GM19035 (cell line): ENCODE measurements around the gene OS9.
A peak's percentile ranks its signal among the peaks of the same experiment; 100 is the strongest.
"Not testable (repeated sequence)": the region's sequence is repeated elsewhere in the genome, so short reads cannot be mapped to it uniquely, and the experiment has no call there.

Experiments
- ATAC-seq: cut with Tn5 transposase; IDR thresholded peaks from one replicate; pipeline ENCODE4 v1.9.1; 2021; ENCODE audit not compliant: unreplicated experiment

The OS9 gene, protein sequence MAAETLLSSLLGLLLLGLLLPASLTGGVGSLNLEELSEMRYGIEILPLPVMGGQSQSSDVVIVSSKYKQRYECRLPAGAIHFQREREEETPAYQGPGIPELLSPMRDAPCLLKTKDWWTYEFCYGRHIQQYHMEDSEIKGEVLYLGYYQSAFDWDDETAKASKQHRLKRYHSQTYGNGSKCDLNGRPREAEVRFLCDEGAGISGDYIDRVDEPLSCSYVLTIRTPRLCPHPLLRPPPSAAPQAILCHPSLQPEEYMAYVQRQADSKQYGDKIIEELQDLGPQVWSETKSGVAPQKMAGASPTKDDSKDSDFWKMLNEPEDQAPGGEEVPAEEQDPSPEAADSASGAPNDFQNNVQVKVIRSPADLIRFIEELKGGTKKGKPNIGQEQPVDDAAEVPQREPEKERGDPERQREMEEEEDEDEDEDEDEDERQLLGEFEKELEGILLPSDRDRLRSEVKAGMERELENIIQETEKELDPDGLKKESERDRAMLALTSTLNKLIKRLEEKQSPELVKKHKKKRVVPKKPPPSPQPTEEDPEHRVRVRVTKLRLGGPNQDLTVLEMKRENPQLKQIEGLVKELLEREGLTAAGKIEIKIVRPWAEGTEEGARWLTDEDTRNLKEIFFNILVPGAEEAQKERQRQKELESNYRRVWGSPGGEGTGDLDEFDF

DNA sequence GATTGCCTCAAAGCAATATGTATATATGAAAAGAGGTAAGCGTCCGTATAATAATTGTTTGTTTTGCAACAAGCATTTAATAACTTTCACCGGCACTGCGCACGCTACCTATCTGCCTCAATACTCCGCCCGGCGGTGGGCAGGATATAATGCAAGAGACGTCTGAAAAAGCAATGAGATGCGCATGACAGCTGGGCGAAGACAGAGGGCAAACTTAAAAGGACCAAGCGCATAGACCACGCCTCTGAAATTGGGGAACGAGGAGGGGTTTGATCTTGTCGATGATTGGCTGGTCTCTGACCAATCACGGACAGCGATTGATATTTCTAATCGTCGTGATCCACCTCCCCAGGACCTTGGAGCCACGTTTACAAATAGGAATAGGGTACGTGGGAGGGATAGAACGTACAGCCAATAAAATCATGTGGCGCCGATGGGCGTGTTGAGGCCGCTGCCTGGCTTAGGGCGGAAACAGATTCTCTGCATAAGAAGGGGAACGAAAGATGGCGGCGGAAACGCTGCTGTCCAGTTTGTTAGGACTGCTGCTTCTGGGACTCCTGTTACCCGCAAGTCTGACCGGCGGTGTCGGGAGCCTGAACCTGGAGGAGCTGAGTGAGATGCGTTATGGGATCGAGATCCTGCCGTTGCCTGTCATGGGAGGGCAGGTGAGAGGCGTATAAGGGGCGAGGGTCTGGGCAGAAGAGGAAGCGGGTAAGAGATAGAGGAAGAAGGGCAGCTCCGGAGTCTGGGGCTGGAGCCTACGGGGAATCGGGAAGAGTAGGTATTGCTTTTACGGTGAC is at the start of gene OS9:
Gene OS9, plus strand, starts transcription at position 474 of the 800 bp plus-strand sequence. Its CDS starts 30 bp downstream, at position 504.
- ATAC-seq: peak; percentile 98

DNA sequence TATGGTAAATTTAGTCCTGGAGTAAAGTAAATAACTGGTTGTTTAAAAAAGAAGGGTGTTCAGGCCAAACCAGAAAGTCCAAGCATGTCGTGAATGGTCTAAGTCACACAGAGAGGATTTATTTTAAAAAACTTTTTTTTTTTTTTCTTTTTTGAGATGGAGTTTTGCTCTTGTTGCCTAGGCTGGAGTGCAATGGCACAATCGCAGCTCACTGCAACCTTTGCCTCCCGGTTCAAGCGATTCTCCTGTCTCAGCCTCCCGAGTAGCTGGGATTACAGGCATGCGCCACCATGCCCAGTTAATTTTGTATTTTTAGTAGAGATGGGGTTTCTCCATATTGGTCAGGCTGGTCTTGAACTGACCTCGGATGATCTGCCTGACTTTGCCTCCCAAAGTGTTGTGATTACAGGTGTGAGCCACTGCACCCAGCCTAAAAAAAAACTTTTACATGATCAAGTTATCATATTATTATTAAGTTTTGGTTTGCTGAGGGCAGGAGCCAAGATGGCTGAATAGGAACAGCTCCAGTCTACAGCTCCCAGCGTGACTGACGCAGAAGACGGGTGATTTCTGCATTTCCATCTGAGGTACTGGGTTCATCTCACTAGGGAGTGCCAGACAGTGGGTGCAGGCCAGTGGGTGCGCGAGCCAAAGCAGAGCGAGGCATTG is 47.8 kb upstream of the OS9 start:
- ATAC-seq: not testable (repeated sequence)

DNA sequence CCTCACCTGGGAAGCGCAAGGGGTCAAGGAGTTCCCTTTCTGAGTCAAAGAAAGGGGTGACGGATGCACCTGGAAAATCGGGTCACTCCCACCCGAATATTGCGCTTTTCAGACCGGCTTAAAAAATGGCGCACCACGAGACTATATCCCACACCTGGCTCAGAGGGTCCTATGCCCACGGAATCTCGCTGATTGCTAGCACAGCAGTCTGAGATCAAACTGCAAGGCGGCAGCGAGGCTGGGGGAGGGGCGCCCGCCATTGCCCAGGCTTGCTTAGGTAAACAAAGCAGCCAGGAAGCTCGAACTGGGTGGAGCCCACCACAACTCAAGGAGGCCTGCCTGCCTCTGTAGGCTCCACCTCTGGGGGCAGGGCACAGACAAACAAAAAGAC is 47.3 kb upstream of the OS9 start:
- not testable (repeated sequence) for ATAC-seq

DNA sequence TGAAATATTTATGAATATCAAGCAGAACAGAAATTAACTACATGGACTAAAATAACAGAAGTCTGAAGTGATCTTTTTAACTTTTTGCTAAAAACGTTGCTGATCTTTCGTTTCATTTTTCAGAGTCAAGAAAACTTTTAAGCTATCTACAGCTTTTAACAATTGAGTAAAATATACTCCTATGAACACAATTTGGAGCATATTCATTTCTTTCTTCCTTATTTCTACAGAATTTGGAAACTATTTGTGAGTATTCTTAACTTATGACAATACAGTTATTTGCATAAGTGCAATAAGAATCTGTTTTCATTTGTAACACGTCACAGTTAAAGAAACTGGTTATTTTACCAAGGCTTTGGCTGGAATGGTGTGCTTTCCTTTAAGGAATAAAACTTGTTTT is 39.9 kb upstream of the OS9 start:
- ATAC-seq: no peak

DNA sequence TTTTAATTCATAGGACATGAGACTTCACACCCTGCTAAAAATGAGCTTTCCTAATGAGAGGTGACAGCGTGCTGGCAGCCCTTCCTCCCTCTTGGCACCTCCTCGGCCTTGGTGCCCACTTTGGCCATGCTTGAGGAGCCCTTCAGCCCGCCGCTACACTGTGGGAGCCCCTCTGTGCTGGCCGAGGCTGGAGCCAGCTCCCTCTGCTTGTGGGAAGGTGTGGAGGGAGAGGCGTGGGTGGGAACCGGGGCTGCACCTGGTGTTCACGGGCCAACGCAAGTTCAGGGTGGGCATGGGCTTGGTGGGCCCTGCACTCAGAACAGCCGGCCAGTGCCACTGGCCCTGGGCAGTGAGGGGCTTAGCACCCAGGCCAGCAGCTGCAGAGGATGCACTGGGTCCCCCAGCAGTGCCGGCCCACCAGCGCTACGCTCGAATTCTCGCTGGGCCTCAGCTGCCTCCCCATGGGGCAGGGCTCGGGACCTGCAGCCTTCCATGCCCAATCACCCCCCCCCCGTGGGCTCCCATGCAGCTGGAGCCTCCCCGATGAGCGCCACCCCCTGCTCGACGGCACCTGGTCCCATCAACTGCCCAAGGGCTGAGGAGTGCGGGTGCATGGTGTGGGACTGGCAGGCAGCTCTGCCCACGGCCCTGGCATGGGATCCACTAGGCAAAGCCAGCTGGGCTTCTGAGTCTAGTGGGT is 38.2 kb upstream of the OS9 start:
- no peak for ATAC-seq

DNA sequence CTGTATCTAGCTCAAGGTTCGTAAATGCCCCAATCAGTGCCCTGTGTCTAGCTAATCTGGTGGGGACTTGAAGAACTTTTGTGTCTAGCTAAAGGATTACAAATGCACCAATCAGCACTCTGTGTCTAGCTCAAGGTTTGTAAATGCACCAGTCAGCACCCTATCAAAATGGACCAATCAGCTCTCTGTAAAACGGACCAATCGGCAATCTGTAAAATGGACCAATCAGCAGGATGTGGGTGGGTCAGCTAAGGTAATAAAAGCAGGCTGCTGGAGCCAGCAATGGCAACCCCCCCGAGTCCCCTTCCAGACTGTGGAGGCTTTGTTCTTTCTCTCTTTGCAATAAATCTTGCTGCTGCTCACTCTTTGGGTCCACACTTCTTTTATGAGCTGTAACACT is 37.5 kb upstream of the OS9 start:
- ATAC-seq: not testable (repeated sequence)

DNA sequence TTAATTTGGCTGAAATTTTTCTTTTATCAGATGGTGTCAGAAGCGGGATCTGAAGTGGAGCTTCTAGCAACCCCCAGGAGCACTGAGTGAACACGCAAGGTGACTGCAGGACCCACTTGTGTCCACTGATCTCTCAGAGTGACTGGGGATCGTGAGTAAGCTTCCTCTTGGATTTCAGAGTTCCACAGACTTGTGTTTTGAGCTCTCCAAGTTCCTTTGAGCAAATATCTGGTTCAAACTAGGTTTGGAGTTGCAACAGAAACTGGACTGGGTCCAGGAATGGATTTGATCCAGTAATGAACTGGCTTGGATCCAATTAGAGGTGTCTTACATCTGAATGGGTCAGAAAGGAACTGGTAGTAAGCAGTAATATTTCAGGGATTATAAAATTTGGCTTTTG is 36.2 kb upstream of the OS9 start:
- ATAC-seq: no peak

DNA sequence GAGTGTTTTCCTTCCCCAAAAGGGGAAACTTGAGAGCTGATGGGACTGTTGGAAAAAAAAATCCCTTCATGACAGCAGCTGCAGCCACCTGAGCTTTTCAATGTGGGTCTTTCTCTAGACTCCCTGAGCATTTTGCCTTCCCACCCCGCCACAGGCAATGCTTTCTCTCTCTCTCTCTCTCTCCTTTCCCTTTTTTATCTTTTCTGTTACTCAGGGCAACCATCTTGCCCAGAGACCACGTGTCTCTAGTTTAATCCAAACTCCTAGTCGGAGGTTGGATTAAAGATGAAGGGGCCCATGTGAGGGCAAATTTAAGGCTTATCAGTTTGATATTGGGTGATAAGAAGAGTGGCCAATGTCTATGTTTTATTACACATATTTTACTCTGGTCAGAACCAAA is 35.0 kb upstream of the OS9 start:
- no peak for ATAC-seq

DNA sequence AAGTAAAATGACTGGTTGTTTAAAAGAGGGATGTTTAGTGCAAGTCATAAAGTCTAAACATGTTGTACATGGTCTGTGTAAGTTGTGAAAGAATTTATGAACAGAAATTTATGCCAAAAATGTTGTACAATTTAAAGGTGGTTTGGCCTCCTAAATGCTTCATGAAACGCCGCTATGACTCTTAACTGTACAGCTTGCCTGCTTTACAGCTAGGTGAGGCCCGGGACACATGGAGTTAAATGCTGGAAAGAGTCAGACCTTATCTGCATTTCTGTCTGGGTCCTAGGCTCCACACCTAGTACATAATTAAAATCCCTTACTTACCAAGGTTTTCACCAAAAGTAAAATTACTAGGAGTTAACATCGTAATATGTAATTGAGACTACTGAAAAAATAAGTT is 32.6 kb upstream of the OS9 start:
- no peak for ATAC-seq

DNA sequence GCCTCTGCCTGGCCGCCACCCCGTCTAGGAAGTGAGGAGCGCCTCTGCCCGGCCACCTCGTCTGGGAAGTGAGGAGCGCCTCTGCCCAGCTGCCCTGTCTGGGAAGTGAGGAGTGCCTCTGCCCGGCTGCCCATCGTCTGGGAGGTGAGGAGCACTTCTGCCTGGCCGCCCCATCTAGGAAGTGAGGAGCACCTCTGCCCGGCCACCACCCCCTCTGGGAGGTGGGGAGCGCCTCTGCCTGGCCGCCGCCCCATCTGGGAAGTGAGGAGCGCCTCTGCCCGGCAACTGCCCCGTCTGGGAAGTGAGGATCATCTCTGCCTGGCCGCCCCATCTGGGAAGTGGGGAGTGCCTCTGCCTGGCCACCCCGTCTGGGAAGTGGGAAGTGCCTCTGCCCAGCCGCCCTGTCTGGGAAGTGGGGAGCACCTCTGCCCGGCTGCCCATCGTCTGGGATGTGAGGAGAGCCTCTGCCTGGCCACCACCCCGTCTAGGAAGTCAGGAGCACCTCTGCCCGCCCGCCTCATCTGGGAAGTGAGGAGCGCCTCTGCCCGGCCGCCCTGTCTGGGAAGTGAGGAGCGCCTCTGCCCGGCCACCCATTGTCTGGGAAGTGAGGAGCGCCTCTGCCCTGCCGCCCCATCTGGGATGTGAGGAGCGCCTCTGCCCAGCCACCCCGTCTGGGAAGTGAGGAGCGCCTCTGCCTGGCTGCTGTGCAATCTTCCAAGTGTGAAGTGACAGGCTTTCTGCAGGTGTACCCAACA is 28.7 kb upstream of the OS9 start:
- not testable (repeated sequence) for ATAC-seq

DNA sequence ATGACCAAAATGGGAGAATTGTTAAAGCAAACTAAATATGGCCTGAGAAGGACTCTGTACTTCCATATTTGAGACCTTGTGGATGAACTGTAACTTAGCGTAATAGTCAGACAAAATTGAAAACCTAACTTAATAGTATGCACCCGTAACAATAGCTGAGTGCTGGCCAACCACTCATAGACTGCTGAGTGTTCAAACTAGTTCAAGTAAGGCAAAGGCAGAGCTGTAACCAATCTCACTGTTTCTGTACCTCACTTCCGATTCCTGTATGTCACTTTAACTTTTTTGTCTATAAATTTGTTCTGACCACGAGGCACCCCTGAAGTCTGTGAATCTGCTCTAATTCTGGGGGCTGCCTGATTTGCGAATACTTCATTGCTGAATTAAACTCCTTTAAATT is 27.0 kb upstream of the OS9 start:
- ATAC-seq: no peak

DNA sequence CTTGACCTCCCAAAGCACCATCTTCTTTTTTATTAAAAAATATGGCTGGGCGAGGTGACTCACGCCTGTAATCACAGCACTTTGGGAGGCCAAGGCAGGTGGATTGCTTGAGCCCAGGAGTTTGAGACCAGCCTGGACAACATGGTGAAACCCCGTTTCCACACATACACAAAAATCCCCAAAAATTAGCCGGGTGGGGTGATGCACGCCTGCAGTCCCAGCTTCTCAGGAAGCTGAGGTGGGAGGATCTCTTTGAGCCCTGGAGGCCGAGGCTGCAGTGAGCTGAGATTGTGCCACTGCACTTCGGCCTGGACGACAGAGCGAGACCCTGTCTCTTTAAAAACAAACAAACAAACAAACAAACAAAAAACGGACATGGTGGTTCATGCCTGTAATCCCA is 24.2 kb upstream of the OS9 start:
- not testable (repeated sequence) for ATAC-seq

DNA sequence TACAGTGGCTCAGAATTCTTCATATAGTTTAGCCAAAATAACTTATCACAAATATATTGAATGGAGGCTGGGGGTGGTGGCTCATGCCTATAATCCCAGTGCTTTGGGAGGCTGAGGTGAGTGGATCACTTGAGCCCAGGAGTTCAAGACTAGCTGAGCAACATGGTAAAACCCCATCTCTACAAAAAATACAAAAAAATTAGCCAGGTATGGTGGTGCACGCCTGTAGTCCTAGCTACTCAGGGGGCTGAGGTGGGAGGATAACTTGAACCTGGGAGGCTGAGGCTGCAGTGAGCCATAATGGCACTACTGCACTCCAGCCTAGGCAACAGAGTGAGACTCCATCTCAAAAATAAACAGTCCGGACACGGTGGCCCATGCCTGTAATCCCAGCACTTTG is 22.1 kb upstream of the OS9 start:
- ATAC-seq: not testable (repeated sequence)

DNA sequence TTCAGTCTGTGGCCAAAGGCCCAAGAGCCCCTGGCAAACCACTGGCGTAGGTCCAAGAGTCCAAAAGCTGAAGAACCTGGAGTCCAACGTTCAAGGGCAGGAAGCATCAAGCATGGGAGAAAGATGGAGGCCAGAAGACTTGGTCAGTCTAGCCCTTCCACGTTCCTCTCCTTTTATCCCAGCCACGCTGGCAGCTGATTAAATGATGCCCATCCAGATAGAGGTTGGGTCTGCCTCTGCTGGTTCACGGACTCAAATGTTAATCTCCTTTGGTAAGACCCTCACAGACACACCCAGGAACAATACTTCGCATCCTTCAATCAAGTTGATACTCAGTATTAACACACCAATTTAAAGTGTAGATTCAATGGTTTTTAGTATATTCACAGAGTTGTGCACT is 21.1 kb upstream of the OS9 start:
- no peak for ATAC-seq

DNA sequence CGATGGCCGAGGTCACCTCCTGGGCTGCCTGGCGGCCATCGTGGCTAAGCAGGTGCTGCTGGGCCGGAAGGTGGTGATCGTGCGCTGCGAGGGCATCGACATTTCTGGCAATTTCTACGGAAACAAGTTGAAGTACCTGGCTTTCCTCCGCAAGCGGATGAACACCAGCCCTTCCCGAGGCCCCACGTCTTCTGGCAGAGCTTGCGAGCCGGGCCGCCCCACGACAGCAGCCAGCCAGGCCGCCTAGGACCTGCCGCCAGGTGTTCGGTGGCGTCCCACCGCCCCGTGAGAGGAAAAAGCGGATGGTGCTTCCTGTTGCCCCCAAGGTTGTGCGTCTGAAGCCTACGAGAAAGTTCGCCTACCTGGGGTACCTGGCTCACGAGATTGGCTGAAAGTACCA is 19.2 kb upstream of the OS9 start:
- no peak for ATAC-seq

DNA sequence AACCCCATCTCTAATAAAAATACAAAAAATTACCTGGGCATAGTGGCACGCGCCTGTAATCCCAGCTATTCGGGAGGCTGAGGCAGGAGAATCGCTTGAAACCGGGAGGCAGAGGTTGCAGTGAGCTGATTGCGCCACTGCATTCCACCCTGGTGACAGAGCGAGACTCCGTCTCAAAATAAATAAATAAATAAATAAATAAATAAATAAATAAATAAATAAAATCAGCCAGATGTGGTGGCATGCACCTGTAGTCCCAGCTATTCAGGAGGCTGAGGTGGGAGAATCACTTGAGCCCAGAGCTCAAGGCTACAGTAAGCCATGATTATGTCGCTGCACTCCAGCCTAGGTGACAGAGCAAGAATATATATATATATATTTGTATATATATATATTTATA is 16.0 kb upstream of the OS9 start:
- not testable (repeated sequence) for ATAC-seq

DNA sequence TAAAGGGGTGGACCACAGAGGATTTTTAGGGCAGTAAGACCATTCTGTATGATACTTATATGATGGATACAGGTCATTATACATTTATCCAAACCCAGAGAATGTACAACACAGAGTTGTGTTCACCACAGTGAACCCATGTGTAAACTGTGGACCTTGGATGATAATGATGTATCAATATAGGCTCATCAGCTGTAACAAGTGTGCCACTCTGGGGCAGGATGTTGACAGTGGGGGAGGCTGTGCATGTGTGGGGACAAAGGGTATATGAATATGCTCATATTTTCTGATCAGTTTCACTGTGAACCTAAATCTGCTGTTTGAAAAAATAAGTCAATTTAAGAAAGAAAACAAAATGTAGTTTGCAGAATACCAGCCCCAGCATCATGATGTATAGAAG is 14.2 kb upstream of the OS9 start:
- ATAC-seq: no peak

DNA sequence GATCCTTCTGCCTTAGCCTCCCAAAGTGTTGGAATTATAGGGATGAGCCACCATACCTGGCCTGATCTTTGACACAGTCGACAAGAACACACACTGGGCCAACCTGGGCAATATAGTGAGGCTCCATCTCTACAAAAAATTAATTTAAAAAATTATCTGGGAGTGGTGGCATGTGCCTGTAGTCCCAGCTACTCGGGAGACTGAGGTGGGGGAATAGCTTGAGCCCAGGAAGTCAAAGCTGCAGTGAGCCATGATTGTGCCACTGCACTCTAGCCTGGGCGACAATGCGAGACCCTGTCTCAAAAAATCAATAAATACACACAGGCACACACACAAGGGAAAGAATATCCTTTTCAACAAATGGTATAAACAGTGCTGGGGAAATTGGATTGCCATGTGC is 6.1 kb upstream of the OS9 start:
- ATAC-seq: no peak

DNA sequence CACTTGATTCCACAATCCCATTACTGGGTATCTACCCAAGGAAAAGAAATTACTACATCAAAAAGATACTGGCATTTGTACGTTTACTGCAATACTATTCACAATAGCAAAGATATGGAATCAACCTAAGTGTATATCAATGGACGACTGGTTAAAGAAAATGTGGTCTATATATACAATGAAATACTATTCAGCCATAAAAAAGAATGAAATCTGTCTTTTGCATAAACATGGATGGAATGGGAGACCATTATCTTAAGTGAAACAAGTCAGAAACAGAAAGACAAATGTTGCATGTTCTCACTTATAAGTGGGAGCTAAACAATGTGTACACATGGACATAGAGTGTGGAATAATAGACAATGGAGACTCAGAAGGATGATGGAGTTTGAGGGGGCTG is 5.0 kb upstream of the OS9 start:
- no peak for ATAC-seq

DNA sequence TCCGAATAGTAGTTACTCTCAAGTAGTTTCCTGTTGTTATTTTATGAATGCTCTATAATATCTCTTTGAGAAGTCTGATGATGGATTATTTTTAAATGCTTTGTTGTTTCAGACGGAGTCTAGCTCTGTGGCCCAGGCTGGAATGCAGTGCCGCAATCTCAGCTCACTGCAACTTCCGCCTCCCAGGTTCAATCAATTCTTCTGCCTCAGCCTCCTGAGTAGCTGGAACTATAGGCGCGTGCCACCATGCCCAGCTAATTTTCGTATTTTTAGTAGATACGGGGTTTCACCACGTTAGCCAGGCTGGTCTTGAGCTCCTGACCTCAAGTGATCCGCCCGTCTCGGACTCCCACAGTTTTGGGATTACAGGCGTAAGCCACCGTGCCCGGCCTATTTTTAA is 1.4 kb upstream of the OS9 start:
- ATAC-seq: no peak
